Islet precursor cell (in vitro differentiated cells): ENCODE measurements around the gene MUC5B.

Experiments used
- DNase-seq: peaks from one replicate; pipeline ENCODE4 v3.0.0-alpha.2; 2018

Gene MUC5B

GRCh38 chr11:1302461-1303125, 79.7 kb downstream of the MUC5B start:
- DNase-seq: peak; percentile 37

DNA sequence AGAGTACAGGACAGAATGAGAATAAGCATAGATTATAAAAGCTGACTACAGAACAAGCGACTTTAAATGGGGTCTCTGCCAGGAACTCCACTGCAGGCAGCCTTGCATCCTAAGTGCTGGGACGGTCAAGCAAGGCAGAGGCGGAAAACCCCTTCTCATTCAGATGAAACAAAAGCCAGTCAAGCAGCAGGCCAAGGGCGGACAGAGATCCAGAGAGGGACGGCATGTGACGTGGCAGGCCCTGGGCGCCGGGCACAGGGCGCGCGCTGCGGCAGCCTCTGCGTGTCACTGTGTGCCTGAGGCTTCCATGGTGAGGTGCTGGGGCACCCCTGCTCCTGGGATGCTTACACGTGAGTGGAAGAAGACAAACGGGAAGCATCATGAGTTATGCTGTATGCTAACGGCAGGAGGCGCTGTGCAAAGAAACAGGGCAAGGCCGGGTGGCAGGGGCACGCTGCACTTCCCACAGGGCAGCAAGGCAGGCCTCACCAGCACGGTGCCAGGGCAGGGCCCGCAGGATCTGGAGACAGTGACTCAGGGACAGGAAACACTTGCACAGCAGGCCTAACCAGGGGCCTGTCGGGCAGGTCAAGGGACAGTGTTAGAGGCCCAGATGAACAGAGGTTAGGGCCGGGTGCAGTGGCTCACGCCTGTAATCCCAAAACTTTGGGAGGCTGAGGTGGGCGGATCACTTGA, 80.4 kb downstream of the MUC5B start:
- peak; percentile 64 for DNase-seq

- peak; percentile 40 for DNase-seq
Measured at GRCh38 chr11:1303973-1304372, 81.1 kb downstream of the MUC5B start.

DNA sequence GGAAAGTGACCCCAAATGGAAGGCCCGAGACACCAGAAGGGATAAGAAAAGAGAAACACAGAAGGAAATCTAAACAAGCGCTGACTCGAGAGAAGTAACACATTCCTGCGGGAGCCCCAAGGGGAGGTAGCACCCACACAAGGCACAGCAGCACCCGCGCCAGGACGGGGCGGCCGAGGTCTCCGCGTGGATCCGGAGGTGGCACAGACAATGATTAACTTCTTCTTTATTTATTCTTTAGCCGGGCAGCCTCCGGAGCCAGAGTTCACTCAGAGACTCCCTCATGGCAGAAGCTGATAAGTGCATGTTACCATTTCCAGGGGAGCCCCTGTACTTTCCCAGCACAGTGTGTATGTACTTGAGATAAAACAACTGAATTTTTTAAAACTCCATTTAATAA, 81.5 kb downstream of the MUC5B start:
- DNase-seq: peak; percentile 40

- peak; percentile 44 for DNase-seq
Measured at GRCh38 chr11:1305063-1305495, 82.2 kb downstream of the MUC5B start.

GRCh38 chr11:1305501-1306056, 82.7 kb downstream of the MUC5B start:
- peak; percentile 45 for DNase-seq

DNA sequence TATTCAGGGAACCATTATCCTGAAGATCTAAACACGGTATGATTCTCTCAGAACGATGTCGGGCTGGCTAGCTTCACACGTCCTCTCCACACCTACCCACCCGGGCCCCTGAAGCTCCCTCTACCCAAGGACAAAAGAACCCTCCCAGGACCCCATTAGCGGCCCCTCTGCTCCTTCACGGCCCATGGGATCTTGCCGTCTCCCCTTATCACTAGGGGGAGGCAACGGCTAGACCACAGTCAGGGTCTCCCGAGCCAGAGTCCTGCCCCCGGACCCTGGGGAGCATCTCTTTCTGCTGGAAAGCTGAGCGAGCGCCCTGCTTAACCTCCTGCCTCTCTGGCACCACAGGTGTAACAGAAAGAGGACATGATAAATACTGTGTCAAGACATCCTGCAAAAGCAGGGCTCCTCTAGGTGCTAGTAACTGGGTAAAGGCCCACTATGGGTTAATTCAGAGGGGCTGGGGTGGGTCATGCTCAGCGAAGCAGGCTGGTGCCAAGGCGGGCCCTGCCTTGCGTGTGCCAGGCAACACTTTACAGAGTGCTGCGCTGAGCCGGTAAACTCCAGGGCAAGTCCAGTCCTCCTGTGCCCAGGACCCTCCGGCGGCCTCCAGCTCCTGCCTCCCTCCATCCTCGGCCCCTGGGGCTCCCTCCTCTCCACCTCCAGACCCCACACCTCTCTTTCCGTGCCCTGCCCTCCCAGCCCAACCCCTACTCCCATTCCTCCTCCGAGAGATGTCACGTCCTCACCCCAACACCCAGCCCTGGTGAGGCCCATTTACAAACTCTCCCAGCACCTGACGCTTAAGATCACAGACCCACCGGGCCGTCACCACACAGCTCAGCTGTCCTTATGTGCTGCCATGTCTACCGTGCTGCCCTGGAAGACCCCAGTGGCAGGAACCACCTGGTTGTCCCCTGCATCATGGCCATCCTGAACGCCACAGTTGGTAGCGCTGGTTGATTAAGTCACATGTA, 83.6 kb downstream of the MUC5B start:
- peak; percentile 32 for DNase-seq

DNA sequence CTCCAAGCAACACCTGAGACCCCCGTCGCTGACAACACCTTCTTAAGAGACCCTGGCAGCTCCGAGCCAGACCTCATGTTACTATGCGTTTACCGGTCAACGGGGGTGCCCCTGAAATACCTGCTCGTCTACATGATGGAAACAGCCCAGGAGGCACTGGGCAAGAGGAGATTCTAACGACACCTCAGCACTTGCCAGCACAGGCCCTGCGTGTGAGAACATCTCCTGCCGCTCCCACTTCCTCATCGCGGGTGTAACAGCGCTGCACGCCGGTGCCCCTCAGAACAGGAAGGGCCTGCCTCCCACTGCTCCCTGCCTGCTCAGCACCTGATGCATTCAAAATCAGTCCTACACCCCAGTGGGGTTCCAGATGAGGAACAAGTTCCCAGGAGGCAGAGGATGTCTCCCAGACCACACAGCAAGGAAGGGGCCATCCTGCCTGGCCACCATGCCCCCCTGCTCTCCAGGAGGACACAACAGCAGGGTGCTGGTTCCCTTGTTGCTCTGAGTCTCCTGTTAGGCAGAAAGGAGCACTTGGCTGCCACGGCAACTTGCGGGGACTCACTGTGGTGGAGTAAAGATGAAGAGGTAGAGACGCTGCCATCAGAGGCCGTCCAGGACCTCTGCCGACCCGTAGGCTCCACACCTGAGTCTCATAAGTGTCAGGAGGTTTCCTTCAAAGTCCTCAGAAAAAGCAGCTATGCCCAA, 84.5 kb downstream of the MUC5B start:
- peak; percentile 39 for DNase-seq

GRCh38 chr11:1307998-1308742, 85.3 kb downstream of the MUC5B start:
- peak; percentile 45 for DNase-seq

- no peak for DNase-seq
Measured at GRCh38 chr11:1308743-1309497, 86.1 kb downstream of the MUC5B start.

DNA sequence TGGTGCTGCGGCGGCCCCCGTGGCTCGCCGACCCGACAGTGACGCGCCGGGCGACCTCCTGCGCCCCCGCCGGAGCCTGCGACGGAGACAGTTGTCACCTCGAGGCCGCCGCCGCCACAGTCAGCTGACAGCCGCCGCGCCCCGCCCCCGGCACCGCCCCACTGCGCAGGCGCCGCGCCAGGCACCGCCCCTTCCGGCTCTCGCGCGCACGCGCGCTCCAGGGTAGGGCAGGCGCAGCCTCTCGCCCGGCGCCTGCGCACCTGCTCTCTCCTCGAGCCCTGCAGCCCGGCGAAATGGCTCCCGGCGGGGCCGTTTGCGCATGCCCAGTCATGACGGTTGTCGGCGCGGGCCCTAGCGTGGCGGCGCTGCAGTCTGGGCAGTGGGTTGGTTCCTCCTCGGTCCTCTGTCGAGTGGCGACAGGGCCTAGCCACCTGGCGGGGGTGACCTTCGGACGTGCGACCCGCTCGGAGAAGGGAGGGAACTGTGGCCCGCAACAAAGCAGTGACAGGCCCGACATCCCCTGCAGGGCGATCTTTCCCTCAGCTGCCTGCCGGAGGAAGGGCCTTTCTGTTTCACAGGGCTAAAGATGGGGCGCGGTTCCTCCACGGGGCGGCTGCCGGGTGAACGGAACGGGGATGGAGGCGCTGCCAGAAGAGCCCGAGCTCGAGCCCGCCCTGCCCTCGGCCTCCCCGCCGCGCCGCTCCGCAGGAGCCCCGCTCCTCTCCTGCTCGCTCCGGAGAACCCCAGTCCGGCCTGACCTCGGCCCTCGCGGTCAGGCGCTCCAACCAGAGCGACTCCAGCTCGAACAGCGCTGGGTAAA, 86.8 kb downstream of the MUC5B start, which contains the start of gene TOLLIP:
Gene TOLLIP, minus strand, starts transcription at position 135 of the 820 bp plus-strand sequence. Its CDS starts 134 bp downstream, at position 1.
- peak; percentile 97 for DNase-seq

DNA sequence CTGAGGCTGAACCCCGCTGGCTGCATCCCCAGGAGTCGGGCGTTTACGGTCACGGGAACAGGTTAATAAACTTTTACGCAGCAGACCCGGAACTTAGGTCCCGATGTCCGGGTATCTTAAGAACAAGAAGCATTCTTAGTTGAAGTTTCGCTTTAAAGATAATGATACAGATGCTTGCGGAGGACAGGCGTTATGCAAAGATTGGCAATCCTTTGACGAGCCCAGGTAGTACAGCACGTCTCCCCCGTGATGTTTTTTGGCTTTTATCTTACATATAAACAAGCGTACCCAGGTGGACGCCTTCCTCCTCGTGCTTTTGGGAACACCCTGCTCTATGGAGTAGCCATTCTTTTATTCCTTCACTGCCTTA, 87.4 kb downstream of the MUC5B start:
- DNase-seq: no peak

GRCh38 chr11:1310772-1311468, 88.1 kb downstream of the MUC5B start:
- DNase-seq: peak; percentile 7
